Panc1 (cell line): ENCODE results near the gene SRP72. TPM values are rescaled to one million over a fixed set of nuclear protein-coding genes. Genes with fewer than 3 reads are reported as not detected.

Experiments used
- ATAC-seq: fragments of 200-7000 bp; cut with Tn5 transposase; 2 replicates; pipeline ENCODE4 v1.9.1; 2020; ENCODE audit warnings: mild to moderate bottlenecking, moderate library complexity
- BruUV-seq: library from RNA; stranded (reverse); fragments of 400-500 nt; replicated peaks from 2 replicates; lab custom pipeline; 2021; lab: Mats Ljungman, UMichigan
- CTCF ChIA-PET: fragments of 300-600 bp; sonication (Branson Sonifier 250); formaldehyde crosslinking; loops from one replicate; lab custom pipeline; 2022; ENCODE audit warnings: antibody characterized with exemption; lab: Charles Lee
- POLR2A ChIA-PET: fragments of 300-600 bp; sonication (Branson Sonifier 250); formaldehyde crosslinking; loops from one replicate; lab custom pipeline; 2022; ENCODE audit warnings: antibody characterized with exemption; lab: Charles Lee
- DNase-seq: peaks from one replicate; pipeline ENCODE4 v3.0.0-alpha.2; 2010; ENCODE audit warnings: low read depth, low spot score
- H3K27ac ChIP-seq: 2 replicates; pipeline ENCODE4 v1.5.1; 2011; ENCODE audit warnings: mild to moderate bottlenecking, low read length, inconsistent platforms
- H3K27me3 ChIP-seq: fragments of 200-500 bp; sonication (Bioruptor generic); 2 replicates; pipeline ENCODE4 v1.6.0; 2014; ENCODE audit warnings: low read length, inconsistent platforms; ENCODE audit not compliant: control insufficient read depth, insufficient read depth
- H3K36me3 ChIP-seq: fragments of 200-500 bp; sonication (Bioruptor generic); 2 replicates; pipeline ENCODE4 v1.5.1; 2014; ENCODE audit warnings: inconsistent platforms, mild to moderate bottlenecking, low read length, moderate library complexity; ENCODE audit not compliant: control insufficient read depth, insufficient read depth
- H3K4me1 ChIP-seq: 2 replicates; pipeline ENCODE4 v1.5.1; 2011; ENCODE audit warnings: inconsistent platforms, mild to moderate bottlenecking, low read length, moderate library complexity; ENCODE audit not compliant: control insufficient read depth, insufficient read depth
- H3K4me3 ChIP-seq, 2 experiments: 2 replicates each; pipeline ENCODE4 v1.5.1; 2011 to 2012; ENCODE audit warnings: low read depth in 2 of 2, low read length in 2 of 2, mild to moderate bottlenecking in 2 of 2, inconsistent platforms in 1 of 2, moderate library complexity in 1 of 2
- H3K9me3 ChIP-seq: fragments of 200-500 bp; sonication (Bioruptor generic); 2 replicates; pipeline ENCODE4 v1.5.1; 2014; ENCODE audit warnings: low read depth, mild to moderate bottlenecking, inconsistent platforms, low read length, moderate library complexity; ENCODE audit not compliant: control insufficient read depth, insufficient read depth
- CTCF ChIP-seq: fragments of 450-650 bp; IDR thresholded peaks from 2 replicates; pipeline ENCODE4 v1.5.1; 2017; ENCODE audit warnings: mild to moderate bottlenecking
- POLR2AphosphoS5 ChIP-seq: IDR thresholded peaks from 2 replicates; pipeline ENCODE4 v1.6.1; 2012; ENCODE audit warnings: mild to moderate bottlenecking, low read depth, low read length, moderate library complexity
- SIN3A ChIP-seq: IDR thresholded peaks from 2 replicates; pipeline ENCODE4 v1.6.1; 2012; ENCODE audit warnings: low read depth, mild to moderate bottlenecking, low read length, moderate library complexity, borderline replicate concordance; ENCODE audit not compliant: insufficient read depth
- TCF7L2 ChIP-seq: IDR thresholded peaks from 2 replicates; pipeline ENCODE4 v1.6.1; 2011; ENCODE audit warnings: mild to moderate bottlenecking, low read depth, low read length, inconsistent platforms
- in situ Hi-C: cut with HindIII; loops from 2 replicates; pipeline ENCODE4 v1.10.0; 2016; ENCODE audit warnings: low sequenced_read_pairs, low pct_unique_long_range_greater_than_20kb
- intact Hi-C: fragments of 100-400 bp; cut with micrococcal nuclease; formaldehyde crosslinking; loops from one replicate; pipeline ENCODE4 v1.10.0; 2022; ENCODE audit not compliant: unreplicated experiment
- total RNA-seq: library from RNA; stranded (reverse); gene quantifications from one replicate; pipeline ENCODE4 v1.2.1, GENCODE V29; 2021; ENCODE audit not compliant: unreplicated experiment
- TF ChIP-seq, protein P1 (sequence below), 2 experiments: IDR thresholded peaks; 2 replicates each; pipeline ENCODE4 v1.6.1; 2011 to 2012; ENCODE audit warnings: low read depth in 2 of 2, control low read depth in 1 of 2, low read length in 1 of 2, mild to moderate bottlenecking in 1 of 2, moderate library complexity in 1 of 2; ENCODE audit not compliant: insufficient read depth in 1 of 2

The SRP72 gene
- total RNA-seq, 1 experiment from 2014 or later = 82.4 TPM

DNA sequence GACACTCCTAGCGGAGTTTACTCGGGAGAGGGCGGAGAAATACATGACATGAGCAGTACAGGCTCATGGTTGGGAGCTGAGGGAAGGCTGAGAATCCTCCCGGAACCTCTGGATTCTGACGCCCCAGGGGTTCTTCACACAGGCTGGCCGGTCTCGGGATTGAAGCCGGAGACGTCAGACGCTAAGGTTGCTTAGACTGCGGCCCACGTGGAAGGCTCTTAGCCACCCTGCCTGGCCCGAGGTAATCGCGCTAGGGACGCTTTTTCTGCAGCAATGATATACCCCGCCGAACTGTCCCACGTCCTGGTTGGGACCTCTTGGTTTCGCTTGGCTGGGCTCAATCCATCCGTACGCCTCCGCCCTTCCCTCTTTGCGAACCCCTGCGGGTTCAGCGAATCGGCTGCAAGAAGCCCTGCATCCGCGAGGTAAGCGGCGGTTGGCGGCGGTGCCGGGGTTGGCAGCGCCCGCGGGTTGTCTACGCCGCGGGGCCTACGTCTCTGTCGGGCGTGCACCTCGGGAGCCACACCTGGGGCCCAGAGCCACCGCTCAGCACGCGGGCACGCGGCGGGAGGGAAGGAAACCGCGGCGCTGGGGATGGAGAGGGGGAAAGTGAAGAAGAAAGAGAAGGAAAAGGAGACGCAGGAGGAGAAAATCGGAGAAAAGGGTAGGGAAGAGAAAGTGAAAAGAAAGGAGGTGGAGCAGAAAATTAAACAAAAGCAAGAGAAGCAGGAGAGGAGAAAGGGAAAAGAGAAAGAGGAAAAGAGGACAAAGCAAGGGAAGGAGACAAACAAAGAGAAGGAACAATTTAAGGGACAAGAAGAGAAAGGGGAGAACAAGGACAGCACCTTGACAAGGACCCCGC is 38.1 kb downstream of the SRP72 start, which contains the start of gene ARL9:
Gene ARL9, plus strand, starts transcription at position 523 of the 862 bp plus-strand sequence. Its CDS starts 72 bp downstream, at position 595.
- BruUV-seq = no TSS peak
- peak within 1 kb of the TSS; percentile 63 for H3K27ac ChIP-seq
- peak within 1 kb of the TSS; percentile 46 to 61 for H3K4me3 ChIP-seq
- intact Hi-C loops = no loop called here
- in situ Hi-C loops = no loop called here
- DNase-seq (no peak), ATAC-seq (peak; percentile 90)
- H3K36me3 ChIP-seq = no peaks in the 10 kb centered on the region; the same call in 1 of the 2 replicates
- no peaks in the 10 kb centered on the region for H3K9me3 ChIP-seq
- H3K27me3 ChIP-seq = no peaks in the 10 kb centered on the region
- TF ChIP-seq, protein P1, sequence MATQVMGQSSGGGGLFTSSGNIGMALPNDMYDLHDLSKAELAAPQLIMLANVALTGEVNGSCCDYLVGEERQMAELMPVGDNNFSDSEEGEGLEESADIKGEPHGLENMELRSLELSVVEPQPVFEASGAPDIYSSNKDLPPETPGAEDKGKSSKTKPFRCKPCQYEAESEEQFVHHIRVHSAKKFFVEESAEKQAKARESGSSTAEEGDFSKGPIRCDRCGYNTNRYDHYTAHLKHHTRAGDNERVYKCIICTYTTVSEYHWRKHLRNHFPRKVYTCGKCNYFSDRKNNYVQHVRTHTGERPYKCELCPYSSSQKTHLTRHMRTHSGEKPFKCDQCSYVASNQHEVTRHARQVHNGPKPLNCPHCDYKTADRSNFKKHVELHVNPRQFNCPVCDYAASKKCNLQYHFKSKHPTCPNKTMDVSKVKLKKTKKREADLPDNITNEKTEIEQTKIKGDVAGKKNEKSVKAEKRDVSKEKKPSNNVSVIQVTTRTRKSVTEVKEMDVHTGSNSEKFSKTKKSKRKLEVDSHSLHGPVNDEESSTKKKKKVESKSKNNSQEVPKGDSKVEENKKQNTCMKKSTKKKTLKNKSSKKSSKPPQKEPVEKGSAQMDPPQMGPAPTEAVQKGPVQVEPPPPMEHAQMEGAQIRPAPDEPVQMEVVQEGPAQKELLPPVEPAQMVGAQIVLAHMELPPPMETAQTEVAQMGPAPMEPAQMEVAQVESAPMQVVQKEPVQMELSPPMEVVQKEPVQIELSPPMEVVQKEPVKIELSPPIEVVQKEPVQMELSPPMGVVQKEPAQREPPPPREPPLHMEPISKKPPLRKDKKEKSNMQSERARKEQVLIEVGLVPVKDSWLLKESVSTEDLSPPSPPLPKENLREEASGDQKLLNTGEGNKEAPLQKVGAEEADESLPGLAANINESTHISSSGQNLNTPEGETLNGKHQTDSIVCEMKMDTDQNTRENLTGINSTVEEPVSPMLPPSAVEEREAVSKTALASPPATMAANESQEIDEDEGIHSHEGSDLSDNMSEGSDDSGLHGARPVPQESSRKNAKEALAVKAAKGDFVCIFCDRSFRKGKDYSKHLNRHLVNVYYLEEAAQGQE (IDR thresholded peaks at IDR 0.05; ENCODE audit: insufficient read depth in 1 of 2, low read depth in 2 of 2, low read length in 1 of 2) = no peak
- no peak for TF ChIP-seq POLR2AphosphoS5
- TF ChIP-seq TCF7L2 = no peak
- TF ChIP-seq SIN3A = no peak
- no peak for TF ChIP-seq CTCF
- CTCF ChIA-PET = no interaction called here
- POLR2A ChIA-PET = no interaction called here
- H3K4me1 ChIP-seq = no peaks in the 10 kb centered on the region

DNA sequence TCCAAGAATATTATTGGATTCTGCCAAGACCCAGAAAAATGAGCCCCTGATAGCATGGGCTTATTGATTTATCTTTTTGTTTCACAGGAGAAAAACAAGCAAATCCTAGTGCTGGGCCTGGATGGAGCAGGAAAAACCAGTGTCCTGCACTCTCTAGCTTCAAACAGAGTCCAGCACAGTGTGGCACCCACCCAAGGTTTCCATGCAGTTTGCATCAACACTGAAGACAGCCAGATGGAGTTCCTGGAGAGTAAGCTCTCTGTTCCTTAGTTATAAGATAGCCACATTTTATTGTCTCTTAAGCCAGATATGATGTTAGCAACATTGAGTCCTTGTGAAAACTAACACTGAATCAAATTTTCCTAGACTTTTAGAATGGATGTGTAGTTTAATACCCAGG is 43.7 kb downstream of the SRP72 start:
- Histone ChIP-seq H3K4me3 (no peak overlapping the region), H3K9me3 (no peaks in the 10 kb centered on the region), H3K27me3 (no peaks in the 10 kb centered on the region), H3K4me1 (no peaks in the 10 kb centered on the region), H3K27ac (no peak overlapping the region), H3K36me3 (no peaks in the 10 kb centered on the region)
- BruUV-seq = no TSS peak
- DNase-seq = no peak
- TF ChIP-seq TCF7L2 (no peak), POLR2AphosphoS5 (no peak), CTCF (no peak), SIN3A (no peak)
- TF ChIP-seq, protein P1 (IDR thresholded peaks at IDR 0.05; ENCODE audit: insufficient read depth in 1 of 2, low read depth in 2 of 2, low read length in 1 of 2) = no peak
- in situ Hi-C loops = no loop called here
- ChIA-PET POLR2A (no interaction called here), CTCF (no interaction called here)
- intact Hi-C loops = no loop called here
- no peak for ATAC-seq
